Fibroblast of lung (primary cell): ENCODE data around the gene CYP51A1.

ENCODE experiments used
- CTCF ChIP-seq, 2 donors: IDR thresholded peaks in 1 of 2; conservative IDR thresholded peaks in 1 of 2; 1 replicate in 1 of 2; 2 replicates in 1 of 2; pipeline ENCODE4 v1.5.1; 2011 to 2012; ENCODE audit warnings: low read length in 2 of 2, control low read depth in 1 of 2, inconsistent platforms in 1 of 2, low read depth in 1 of 2, mild to moderate bottlenecking in 1 of 2
- EZH2 ChIP-seq: IDR thresholded peaks from 2 replicates; pipeline ENCODE4 v1.5.1; 2012; ENCODE audit warnings: low read length, control low read depth, mild to moderate bottlenecking; ENCODE audit errors: missing control alignments

DNA sequence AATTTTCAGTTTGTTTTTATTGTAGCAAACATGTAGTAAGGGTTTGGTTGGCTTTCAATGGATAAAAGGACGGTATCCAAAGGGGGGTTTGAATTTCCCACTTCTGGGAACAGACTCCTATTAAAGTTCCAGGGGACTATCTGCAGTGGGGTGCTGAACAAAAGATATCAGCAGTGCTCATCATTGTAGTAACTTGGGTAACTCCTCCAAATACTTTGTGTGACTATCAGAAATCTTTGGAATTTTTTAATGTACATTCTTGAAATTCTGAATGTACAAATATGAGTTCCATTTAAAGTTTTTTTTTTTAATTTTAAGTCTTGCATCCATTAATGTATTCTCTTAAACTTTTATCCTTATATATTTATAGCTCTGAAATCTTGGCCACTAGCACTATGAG lies 42.1 kb downstream of the CYP51A1 start:
- TF ChIP-seq CTCF (conservative IDR thresholded peaks at IDR 0.05 in 1 of 2, IDR thresholded peaks at IDR 0.05 in 1 of 2; ENCODE audit: low read depth in 1 of 2, low read length in 2 of 2) (no peak), EZH2 (no peak)
